ENCODE data around the gene THG1L. TPM values are rescaled to one million over a fixed set of nuclear protein-coding genes. Genes with fewer than 3 reads are reported as not detected.

The THG1L gene
- total RNA-seq, 2 experiments from 2014 or later: 28.1 to 30.2 TPM

DNA sequence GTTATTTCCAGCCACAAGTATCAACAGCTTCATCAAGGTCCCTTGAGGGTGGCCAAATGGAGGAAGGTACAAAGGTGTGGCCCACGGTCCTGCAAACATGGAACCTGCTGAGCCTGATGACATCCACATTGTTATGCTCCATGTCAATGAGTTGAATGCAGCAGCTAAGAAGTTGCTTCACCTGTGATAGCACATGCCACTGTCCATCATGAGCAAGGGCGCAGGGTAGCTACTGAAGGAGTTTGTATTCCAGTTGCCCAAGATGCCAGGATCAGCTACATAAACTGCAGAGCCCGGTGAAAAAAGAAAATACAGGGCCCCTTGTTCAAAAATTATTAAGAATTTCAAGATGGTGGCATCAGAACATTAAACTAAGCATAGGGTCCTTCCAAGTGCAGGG lies 36.5 kb downstream of the THG1L start:
- DNase-seq: no peak
- H3K4me1 Mint-ChIP-seq (ENCODE audit: low read depth): no peaks in the 10 kb centered on the region
- H3K36me3 Mint-ChIP-seq (ENCODE audit: low read depth): no peaks in the 10 kb centered on the region
- H3K27me3 Mint-ChIP-seq (ENCODE audit: low read depth): no peaks in the 10 kb centered on the region
- no peak overlapping the region for H3K27ac Mint-ChIP-seq
- CTCF ChIA-PET: no interaction called here
- H3K4me3 Mint-ChIP-seq: no peak overlapping the region
- intact Hi-C loops (cut with micrococcal nuclease): no loop called here
- H3K9me3 Mint-ChIP-seq: no peaks in the 10 kb centered on the region

DNA sequence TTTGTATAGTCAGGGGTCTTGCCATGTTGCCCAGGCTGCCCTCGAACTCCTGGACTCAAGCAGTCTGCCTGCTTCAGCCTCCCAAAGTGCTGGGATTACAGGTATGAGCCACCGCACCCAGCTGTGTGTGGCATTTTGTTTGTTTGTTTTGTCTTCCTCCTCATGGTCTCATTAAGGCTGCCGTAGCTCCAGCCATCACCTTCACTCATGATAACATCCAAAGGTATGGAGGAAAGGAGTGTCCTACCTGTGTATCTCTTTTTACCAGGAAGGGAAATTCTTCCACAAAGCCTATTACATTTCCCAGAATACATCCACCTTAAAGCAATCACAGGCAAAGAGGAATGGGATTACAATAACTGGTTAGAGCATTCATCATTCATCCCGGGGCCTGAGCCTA lies 39.4 kb downstream of the THG1L start:
- Mint-ChIP-seq H3K27me3 (ENCODE audit: low read depth) (no peaks in the 10 kb centered on the region), H3K4me1 (ENCODE audit: low read depth) (no peaks in the 10 kb centered on the region), H3K36me3 (ENCODE audit: low read depth) (no peaks in the 10 kb centered on the region), H3K27ac (no peak overlapping the region), H3K4me3 (no peak overlapping the region), H3K9me3 (no peaks in the 10 kb centered on the region)
- CTCF ChIA-PET: interaction anchor here (0.8 kb wide), 1 partner anchor 17 kb away, joined by 5 read pairs; no protein-coding TSS in a partner anchor
- intact Hi-C loops (cut with micrococcal nuclease): no loop called here
- no peak for DNase-seq

DNA sequence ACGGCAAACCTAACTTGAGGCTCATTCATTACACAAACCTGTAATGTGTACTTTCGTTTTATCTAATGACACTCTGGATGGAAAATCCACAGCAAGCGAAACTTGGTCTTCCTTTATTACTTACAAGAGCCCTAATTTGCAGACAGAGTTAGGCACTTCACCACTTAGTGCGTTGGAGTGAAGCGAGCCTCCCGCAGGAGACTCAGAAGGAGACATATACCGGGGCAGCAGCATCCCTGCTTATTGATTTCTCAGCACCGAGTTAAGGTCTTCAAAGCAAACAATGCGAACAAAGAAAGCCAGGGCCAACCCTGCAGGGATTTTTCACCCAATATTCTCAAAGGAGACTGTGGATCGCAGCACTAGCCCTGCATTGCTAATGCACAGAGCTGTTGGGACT lies 40.9 kb downstream of the THG1L start:
- intact Hi-C loops (cut with micrococcal nuclease): no loop called here
- Mint-ChIP-seq H3K9me3 (no peaks in the 10 kb centered on the region), H3K36me3 (ENCODE audit: low read depth) (no peaks in the 10 kb centered on the region), H3K4me3 (no peak overlapping the region), H3K4me1 (ENCODE audit: low read depth) (no peaks in the 10 kb centered on the region), H3K27ac (no peak overlapping the region), H3K27me3 (ENCODE audit: low read depth) (no peaks in the 10 kb centered on the region)
- DNase-seq: no peak
- CTCF ChIA-PET: no interaction called here

DNA sequence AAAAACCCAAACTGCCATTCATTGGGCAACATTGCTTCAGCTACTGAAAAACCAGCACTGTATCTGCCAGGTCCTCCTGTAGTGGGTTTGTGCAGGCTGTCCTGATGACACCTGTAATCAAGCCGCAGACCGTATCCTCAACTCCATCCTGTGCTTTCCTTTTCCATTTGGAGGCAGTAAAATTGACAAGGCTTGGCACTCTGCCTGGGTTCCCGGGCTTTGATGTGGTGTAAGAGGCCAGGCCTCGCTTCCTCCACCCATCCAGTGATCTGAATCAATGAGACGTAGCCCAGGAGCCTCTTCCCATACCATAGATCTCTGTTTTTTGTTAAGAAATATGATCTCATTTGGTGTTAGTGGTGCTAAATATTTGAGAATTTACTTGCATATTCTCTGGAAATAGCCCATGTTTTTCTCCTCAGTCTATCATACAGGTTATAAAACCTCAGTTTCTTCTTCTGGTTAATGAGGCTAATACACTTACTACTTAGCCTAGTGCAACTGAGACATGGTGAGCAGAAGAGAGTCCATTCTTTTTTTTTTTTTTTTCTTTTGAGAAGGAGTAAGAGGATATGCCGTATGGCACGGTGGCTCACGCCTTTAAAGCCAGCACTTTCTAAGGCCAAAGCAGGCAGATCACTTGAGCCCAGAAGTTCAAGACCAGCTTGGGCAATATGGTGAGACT lies 47.0 kb downstream of the THG1L start:
- intact Hi-C loops (cut with micrococcal nuclease): no loop called here
- Mint-ChIP-seq H3K27me3 (ENCODE audit: low read depth) (no peaks in the 10 kb centered on the region), H3K9me3 (no peaks in the 10 kb centered on the region), H3K27ac (no peak overlapping the region), H3K4me3 (no peak overlapping the region), H3K4me1 (ENCODE audit: low read depth) (no peaks in the 10 kb centered on the region), H3K36me3 (ENCODE audit: low read depth) (no peaks in the 10 kb centered on the region)
- DNase-seq: no peak
- CTCF ChIA-PET: no interaction called here

DNA sequence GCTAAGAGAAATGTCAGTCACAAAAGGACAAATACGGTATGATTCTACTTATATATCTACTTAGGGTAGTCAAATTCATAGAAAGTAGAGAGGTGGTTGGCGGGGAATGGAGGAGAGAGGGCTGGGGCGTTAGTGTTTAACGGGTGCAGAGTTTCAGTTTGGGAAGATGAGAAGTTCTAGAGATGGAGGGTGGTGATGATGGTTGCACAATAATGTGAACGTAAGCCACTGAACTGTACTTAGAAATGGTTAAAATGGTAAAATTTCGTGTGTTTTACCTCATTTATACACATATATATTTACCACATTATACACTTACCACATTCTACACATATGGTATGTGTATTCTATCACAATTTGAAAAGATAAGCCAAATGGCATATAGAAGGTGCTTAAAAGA lies 48.0 kb downstream of the THG1L start:
- no peak overlapping the region for H3K4me3 Mint-ChIP-seq
- intact Hi-C loops (cut with micrococcal nuclease): no loop called here
- H3K27ac Mint-ChIP-seq: no peak overlapping the region
- DNase-seq: no peak
- no peaks in the 10 kb centered on the region for H3K9me3 Mint-ChIP-seq
- CTCF ChIA-PET: no interaction called here
- no peaks in the 10 kb centered on the region for H3K27me3 Mint-ChIP-seq (ENCODE audit: low read depth)
- H3K36me3 Mint-ChIP-seq (ENCODE audit: low read depth): no peaks in the 10 kb centered on the region
- no peaks in the 10 kb centered on the region for H3K4me1 Mint-ChIP-seq (ENCODE audit: low read depth)

DNA sequence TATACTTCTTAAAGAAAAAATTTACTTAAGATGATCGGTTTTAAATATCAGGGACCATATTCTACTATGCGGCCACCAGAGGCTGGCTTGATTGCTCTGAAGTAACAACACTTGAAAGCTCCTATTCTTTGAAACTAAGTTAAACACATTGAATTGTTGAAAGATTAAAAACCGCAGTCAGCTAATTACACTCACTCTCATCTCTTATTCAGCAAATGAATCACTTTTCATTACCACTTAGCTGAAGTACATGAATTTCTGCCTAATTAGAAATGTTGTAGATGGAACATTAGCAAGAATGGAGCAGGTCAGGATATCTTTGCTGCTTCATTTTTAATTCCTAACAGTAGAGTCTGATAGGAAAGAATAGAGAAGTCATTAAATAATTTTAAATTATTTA lies 54.6 kb downstream of the THG1L start:
- Mint-ChIP-seq H3K4me3 (no peak overlapping the region), H3K27me3 (ENCODE audit: low read depth) (no peaks in the 10 kb centered on the region), H3K36me3 (ENCODE audit: low read depth) (peaks cover 3% of the 10 kb centered on the region), H3K27ac (no peak overlapping the region), H3K4me1 (ENCODE audit: low read depth) (no peaks in the 10 kb centered on the region), H3K9me3 (no peaks in the 10 kb centered on the region)
- DNase-seq: no peak
- intact Hi-C loops (cut with micrococcal nuclease): no loop called here
- CTCF ChIA-PET: interaction anchor here (0.8 kb wide), 1 partner anchor 43 kb away, joined by 3 read pairs; the partner anchor contains the start of gene LSM11

Other genes with a start within 250 kb of the THG1L start
- gene ADAM19, start 155.6 kb upstream of the THG1L start, total RNA-seq: 10 to 100 TPM; 37.3 to 39.3 TPM
- under 1 TPM; 0.36 to 0.57 TPM for gene SOX30, start 79.0 kb upstream of the THG1L start, total RNA-seq
- not detected for gene C5orf52, start 59.9 kb upstream of the THG1L start, total RNA-seq
- 1 to 10 TPM; 8.2 to 8.8 TPM for gene LSM11, start 12.3 kb downstream of the THG1L start, total RNA-seq
- gene CLINT1, start 127.7 kb downstream of the THG1L start, total RNA-seq: 10 to 100 TPM; 31.0 to 32.7 TPM

Data from activated naive CD4-positive, alpha-beta T cell treated with anti-CD3 and anti-CD28 coated beads for 36 hours (primary cell).